Measurements from ENCODE around the gene NUDT9.

DNA sequence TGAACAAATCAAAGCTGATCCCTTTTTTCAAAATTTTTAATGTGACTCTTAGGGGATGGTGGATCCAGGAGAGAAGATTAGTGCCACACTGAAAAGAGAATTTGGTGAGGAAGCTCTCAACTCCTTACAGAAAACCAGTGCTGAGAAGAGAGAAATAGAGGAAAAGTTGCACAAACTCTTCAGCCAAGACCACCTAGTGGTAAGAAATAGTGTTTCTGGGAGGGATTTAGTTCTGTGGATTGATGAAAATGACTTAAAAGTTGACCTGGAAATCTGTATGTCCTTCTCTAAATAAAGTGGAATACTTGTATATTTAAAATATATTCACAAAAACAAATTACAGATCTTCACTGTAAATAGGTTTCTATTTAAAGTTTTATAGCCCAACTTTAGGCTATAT, 29.2 kb downstream of the NUDT9 start:
- TF ChIP-seq EZH2 (IDR thresholded peaks at IDR 0.05; ENCODE audit: low read length, missing control alignments) (no peak), CTCF (conservative IDR thresholded peaks at IDR 0.05 in 1 of 2, IDR thresholded peaks at IDR 0.05 in 1 of 2; ENCODE audit: low read depth in 1 of 2, low read length in 2 of 2) (no peak)

Measured in fibroblast of lung (primary cell).